Measurements from ENCODE around the gene EFHD2.

GRCh38 chr1:15382601-15383518 is 26.8 kb upstream of the EFHD2 start:
- TF ChIP-seq POLR2A (IDR thresholded peaks at IDR 0.05), result no peak
- TF ChIP-seq, protein P1, sequence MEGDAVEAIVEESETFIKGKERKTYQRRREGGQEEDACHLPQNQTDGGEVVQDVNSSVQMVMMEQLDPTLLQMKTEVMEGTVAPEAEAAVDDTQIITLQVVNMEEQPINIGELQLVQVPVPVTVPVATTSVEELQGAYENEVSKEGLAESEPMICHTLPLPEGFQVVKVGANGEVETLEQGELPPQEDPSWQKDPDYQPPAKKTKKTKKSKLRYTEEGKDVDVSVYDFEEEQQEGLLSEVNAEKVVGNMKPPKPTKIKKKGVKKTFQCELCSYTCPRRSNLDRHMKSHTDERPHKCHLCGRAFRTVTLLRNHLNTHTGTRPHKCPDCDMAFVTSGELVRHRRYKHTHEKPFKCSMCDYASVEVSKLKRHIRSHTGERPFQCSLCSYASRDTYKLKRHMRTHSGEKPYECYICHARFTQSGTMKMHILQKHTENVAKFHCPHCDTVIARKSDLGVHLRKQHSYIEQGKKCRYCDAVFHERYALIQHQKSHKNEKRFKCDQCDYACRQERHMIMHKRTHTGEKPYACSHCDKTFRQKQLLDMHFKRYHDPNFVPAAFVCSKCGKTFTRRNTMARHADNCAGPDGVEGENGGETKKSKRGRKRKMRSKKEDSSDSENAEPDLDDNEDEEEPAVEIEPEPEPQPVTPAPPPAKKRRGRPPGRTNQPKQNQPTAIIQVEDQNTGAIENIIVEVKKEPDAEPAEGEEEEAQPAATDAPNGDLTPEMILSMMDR (IDR thresholded peaks at IDR 0.05), result no peak
- no peak for TF ChIP-seq POLR2AphosphoS5 (IDR thresholded peaks at IDR 0.05)

Measured in prostate gland (tissue), 2 donors.